Smooth muscle cell of the coronary artery (primary cell): ENCODE results near the gene BROX. TPM values are rescaled to one million over a fixed set of nuclear protein-coding genes. Genes with fewer than 3 reads are reported as not detected.

ENCODE experiments used
- total RNA-seq: library from RNA; depleted of rRNA; stranded (reverse); fragments of >200 nt; gene quantifications from 2 replicates; pipeline ENCODE4 v1.2.3, GENCODE V29; 2014; ENCODE audit warnings: low replicate concordance

BROX gene, protein sequence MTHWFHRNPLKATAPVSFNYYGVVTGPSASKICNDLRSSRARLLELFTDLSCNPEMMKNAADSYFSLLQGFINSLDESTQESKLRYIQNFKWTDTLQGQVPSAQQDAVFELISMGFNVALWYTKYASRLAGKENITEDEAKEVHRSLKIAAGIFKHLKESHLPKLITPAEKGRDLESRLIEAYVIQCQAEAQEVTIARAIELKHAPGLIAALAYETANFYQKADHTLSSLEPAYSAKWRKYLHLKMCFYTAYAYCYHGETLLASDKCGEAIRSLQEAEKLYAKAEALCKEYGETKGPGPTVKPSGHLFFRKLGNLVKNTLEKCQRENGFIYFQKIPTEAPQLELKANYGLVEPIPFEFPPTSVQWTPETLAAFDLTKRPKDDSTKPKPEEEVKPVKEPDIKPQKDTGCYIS
- total RNA-seq = 15.7 and 26.5 TPM in 2 replicates

DNA sequence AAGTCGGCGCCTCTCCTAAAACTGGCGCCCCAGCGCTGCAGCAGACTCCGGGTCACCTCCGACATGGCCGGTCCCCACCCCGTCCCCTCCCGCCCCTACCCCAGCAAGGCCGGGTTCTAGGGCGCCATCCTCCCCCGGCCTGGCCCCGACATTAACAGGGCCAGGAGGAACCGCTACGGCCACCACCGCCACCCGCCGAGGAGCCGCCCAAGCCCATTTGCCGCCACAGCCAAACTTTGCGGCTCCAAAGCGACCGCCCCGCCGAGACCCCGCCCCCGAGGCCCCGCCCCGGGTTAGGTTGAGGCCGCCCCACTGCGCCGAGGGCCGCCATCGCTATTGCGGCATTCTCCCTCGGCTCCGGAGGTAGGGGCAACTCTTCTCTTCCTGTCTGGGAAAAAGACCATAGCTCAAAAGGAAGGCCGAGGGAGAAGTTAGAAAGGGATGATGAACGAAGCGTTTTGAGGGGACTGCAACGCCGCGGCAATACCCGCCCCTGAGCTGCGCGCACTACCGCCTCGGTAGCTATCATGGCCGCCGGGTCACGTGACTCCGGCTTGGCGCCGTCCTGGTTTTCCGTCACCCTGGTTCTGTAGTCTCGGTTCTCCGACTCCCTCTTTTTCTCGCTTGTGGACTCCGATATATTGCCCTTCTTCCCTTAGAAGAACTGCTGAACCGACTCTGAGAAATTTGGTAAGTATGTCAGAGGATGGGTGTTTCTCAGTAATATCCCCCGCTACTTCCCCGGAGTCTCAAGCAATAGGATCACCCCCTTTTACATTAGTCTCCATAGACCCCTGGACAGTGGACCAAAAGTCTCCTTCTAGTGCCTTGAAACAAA, at the start of gene BROX, which contains the start of gene AIDA:
Gene BROX, plus strand, starts transcription at position 312 of the 838 bp plus-strand sequence. CDS start 3,136 bp downstream, outside the sequence.
Gene AIDA, minus strand, starts transcription at position 239 of the 838 bp plus-strand sequence. Its CDS starts 174 bp downstream, at position 65.

DNA sequence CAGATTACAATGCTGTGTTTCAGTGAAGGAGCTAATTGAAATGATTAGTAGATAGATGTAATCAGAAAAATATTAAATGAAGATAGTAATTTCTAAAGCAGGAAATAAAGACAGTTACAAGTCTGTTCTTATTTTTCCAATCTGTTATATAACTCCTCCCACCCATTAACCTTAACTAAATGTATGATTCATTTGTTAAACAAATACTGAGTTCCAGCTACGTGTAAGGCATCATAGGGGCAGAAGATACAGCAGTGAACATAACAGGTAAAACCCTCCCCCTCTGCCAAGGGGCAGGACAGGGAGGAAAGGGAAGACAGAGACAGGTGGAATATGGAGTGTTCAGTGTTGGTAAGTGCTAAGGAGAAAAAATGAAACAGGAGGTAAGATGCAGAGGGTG, 24.6 kb downstream of the BROX start, which contains the start of gene FAM177B:
Gene FAM177B, plus strand, starts transcription at position 231 of the 400 bp plus-strand sequence. CDS start 9,344 bp downstream, outside the sequence.

Other genes with a start within 250 kb of the BROX start
- gene HHIPL2, start 164.5 kb upstream of the BROX start, total RNA-seq = 0.15 and 0.35 TPM in 2 replicates
- gene TAF1A, start 122.6 kb upstream of the BROX start, total RNA-seq = 4.9 and 6.5 TPM in 2 replicates
- 34.4 and 38.8 TPM in 2 replicates for gene MIA3, start 94.5 kb upstream of the BROX start, total RNA-seq
- 34.1 and 42.8 TPM in 2 replicates for gene AIDA, start 73 bp upstream of the BROX start, total RNA-seq
- not detected in 2 replicates for gene FAM177B, start 24.6 kb downstream of the BROX start, total RNA-seq
- 2.1 and 5.1 TPM in 2 replicates for gene DISP1, start 102.5 kb downstream of the BROX start, total RNA-seq